Measurements from ENCODE around the gene CHST1.

The CHST1 gene

DNA sequence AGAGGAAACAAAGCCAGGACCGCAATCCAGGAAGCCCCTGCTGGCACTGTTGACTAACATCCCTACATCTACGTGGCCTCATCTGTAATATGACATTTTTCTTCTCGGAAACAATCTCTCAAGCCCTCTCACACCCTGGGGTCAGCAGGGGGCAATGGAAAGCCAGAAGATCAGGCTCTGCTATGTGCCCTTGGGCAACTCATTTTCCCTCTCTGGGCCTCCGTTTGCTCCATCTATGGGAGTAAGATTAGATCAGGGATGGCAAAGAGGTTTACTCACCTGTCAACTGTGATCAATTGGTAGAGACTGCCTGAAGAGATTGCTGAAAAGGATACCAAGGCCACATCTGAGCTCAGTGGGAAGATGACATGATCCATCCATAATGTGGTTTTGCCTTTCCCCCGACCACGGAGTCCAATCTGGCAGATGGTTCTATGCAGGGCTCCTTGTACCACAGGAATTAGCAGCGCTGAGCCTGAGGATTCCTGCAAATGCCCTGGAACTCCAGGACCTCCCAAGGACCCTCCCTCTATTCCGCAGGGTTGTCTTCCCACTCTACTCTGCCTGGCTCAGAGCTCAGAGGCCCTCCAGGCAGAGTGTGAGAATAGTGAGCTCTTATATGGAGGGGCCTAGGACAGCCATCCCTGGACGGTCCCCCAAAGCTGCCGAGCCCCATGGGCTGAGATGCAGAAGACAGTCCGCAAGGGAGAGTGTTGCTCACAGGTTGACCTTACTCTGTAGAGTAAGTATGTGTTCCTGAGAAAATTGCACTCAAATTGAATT lies 66.1 kb downstream of the CHST1 start:
- DNase-seq: no peak

All from activated effector memory CD4-positive, alpha-beta T cell treated with Interleukin-2 at 50 U/mL for 16 hours (primary cell).